Measurements from ENCODE around the gene NDUFB7. TPM values are rescaled to one million over a fixed set of nuclear protein-coding genes. Genes with fewer than 3 reads are reported as not detected.
A peak's percentile ranks its signal among the peaks of the same experiment; 100 is the strongest.
"Not testable (repeated sequence)": the region's sequence is repeated elsewhere in the genome, so short reads cannot be mapped to it uniquely, and the experiment has no call there.

Gene NDUFB7
- total and polyA plus RNA-seq, 12 donors, result 347 to 1,673 (median 476) TPM

DNA sequence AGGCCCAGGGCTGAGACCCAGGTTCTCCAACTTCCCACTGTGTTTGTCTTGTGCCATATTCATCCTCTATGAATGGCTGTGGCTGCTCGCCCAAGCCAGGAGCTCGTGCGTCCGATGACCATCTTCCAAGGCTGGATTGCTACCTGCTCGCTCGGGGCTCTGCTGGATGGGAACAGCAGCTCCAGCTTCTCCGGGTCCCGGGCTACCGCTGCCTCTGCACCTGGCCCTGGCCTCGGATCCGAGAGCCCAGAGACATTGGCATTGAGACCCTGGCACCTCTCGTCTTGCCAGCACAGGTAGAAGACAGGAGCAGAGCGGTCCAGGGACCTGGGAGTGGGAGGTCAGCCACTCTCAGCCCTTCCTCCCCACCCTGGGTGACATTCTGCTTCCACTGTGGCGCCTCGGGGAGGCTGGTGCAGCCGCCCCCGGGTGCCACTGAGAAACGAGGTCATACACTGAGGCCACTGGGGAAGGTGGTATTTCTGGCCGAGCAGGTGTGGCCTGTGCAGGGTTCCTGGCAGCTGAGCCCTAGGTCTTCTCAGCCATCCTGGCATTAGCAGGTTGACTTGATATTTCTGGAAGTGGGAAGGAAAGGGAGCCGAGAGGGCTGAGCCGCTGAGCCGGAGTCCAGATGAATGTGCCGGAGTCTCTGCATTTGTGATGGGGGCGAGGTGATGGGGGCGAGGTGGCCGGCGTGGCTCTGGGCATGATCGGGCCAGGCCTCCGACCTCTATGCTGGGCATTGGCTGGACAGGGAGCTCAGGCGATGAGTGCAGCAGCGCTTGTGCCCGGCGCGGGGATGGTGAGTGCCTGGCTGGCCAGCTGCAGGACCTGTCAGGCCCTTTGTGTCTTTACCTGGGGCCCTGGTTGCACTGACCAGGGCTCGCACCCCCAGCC is 18.6 kb downstream of the NDUFB7 start:
- Histone ChIP-seq H3K27me3 (no peaks in the 10 kb centered on the region), H3K27ac (peak overlapping the region in 2 of 10 donors; percentile 27 to 36), H3K9me3 (no peaks in the 10 kb centered on the region), H3K4me3 (no peak overlapping the region), H3K36me3 (peaks cover 0 to 33% (median 0%) of the 10 kb centered on the region in 9 donors), H3K4me1 (peaks cover 6 to 57% (median 34%) of the 10 kb centered on the region in 9 donors)
- intact Hi-C loops (cut with DNase I), result no loop called here
- ATAC-seq (no peak), DNase-seq (no peak)
- TF ChIP-seq, protein P1, sequence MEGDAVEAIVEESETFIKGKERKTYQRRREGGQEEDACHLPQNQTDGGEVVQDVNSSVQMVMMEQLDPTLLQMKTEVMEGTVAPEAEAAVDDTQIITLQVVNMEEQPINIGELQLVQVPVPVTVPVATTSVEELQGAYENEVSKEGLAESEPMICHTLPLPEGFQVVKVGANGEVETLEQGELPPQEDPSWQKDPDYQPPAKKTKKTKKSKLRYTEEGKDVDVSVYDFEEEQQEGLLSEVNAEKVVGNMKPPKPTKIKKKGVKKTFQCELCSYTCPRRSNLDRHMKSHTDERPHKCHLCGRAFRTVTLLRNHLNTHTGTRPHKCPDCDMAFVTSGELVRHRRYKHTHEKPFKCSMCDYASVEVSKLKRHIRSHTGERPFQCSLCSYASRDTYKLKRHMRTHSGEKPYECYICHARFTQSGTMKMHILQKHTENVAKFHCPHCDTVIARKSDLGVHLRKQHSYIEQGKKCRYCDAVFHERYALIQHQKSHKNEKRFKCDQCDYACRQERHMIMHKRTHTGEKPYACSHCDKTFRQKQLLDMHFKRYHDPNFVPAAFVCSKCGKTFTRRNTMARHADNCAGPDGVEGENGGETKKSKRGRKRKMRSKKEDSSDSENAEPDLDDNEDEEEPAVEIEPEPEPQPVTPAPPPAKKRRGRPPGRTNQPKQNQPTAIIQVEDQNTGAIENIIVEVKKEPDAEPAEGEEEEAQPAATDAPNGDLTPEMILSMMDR (IDR thresholded peaks at IDR 0.05), result no peak
- WGBS, 2 donors, result 91 to 92% methylated on average over 35 of the region's 35 CpGs

DNA sequence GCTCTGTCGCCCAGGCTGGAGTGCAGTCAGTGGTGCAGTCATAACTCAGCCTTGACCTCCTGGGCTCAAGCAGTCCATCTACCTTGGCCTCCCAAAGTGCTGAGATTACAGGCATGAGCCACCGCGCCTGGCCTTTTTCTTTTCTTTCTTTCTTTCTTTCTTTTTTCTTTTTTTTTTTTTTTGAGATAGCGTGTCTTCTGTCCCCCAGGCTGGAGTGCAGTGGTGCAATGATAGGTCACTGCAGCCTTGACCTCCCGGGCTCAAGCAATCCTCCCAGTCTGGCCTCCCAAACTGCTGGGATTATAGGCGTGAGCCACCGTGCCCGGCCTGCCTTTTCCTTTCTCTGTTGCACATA is 19.9 kb downstream of the NDUFB7 start:
- H3K4me3 ChIP-seq; H3K27me3 ChIP-seq; ATAC-seq; intact Hi-C loops (cut with DNase I); H3K9me3 ChIP-seq; DNase-seq: not testable (repeated sequence)
- Histone ChIP-seq H3K4me1 (peaks cover 3 to 49% (median 28%) of the 10 kb centered on the region in 9 donors), H3K27ac (peak overlapping the region in 3 of 10 donors; percentile 16 to 44 (median 22)), H3K36me3 (peaks cover 0 to 37% (median 0%) of the 10 kb centered on the region in 9 donors)
- 82 to 83% methylated on average over 8 of the region's 8 CpGs for WGBS, 2 donors

DNA sequence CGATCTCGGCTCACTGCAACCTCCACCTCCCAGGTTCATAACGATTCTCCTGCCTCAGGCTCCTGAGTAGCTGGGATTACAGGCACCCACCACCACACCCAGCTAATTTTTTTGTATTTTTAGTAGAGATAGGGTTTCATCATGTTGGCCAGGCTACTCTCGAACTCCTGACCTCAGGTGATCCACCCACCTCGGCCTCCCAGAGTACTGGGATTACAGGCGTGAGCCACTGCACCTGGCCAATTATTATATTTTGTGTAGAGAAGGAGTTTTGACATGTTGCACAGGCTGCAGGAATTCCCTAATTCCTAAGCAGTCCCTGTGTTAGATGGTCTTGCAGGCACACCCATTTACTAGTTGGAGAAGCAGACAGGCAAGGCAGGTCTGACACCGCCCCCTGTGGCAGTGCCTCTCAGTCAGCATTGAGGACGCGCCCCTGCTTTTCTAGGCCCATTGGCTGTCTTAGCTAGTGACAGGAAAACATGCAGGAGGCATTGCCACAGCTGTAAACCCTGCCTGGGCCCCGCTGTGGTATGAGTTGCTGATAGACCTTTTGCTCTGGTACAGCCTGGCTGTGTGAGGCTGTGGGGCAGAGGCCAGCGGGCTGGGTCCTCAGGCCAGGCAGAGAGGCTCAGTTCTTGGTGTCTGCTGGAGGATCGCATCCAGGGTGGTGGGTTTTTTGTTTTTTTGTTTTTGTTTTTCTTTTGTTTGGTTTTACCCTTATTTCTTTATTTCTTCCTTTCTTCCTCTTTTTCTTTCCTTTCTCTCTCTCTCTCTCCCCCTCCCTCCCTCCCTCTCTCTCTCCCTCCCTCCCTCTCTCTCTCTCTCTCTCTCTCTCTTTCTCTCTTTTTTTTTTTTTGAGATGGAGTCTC is 20.5 kb downstream of the NDUFB7 start:
- H3K4me1 ChIP-seq, result peaks cover 0 to 42% (median 21%) of the 10 kb centered on the region in 9 donors
- H3K27ac ChIP-seq, result peak overlapping the region in 8 of 10 donors; percentile 16 to 69 (median 32)
- DNase-seq (peak in 1 of 2 donors; percentile 55), ATAC-seq (peak; percentile 36 to 83 (median 70))
- intact Hi-C loops (cut with DNase I); H3K4me3 ChIP-seq; H3K9me3 ChIP-seq; H3K27me3 ChIP-seq: not testable (repeated sequence)
- TF ChIP-seq, protein P1 (IDR thresholded peaks at IDR 0.05), result peak in 6 of 9 donors; percentile 15 to 47 (median 39)
- 65 to 72% methylated on average over 12 of the region's 12 CpGs for WGBS, 2 donors
- H3K36me3 ChIP-seq, result peaks cover 0 to 43% (median 0%) of the 10 kb centered on the region in 9 donors

DNA sequence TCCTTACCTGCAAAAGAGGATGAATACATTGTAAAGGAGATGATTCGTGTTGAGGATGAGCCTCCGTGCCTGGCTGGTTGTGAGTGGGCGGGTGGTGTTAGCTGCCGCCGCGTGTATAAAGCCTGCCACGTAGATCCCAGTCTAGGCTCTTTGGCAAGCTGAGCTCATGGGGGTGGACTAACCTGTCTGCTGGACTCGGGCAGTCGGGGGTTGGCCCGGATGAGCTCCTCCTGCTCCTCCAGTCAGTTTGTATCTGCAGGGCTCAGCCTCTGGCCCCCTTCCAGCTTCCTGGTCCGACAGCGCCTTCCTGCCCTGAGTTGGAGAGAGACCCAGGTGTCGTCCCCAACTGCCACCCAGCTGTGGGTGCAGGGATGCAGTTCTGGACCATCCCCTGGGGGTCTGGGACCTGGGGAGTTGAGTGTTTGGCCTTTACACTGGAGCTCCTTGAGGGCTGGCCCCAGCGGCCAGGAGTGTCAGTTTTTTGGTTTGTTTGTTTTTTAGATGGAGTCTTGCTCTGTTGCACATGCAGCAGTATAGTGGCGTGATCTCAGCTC is 21.6 kb downstream of the NDUFB7 start:
- Histone ChIP-seq H3K27ac (peak overlapping the region in 2 of 10 donors; percentile 3 to 62), H3K4me3 (no peak overlapping the region), H3K27me3 (no peaks in the 10 kb centered on the region), H3K4me1 (peaks cover 0 to 45% (median 21%) of the 10 kb centered on the region in 9 donors), H3K9me3 (no peaks in the 10 kb centered on the region), H3K36me3 (peaks cover 0 to 44% (median 0%) of the 10 kb centered on the region in 9 donors)
- ATAC-seq (peak in 2 of 8 donors; percentile 12 to 49), DNase-seq (no peak)
- TF ChIP-seq, protein P1 (IDR thresholded peaks at IDR 0.05), result no peak
- WGBS, 2 donors, result 42 to 43% methylated on average over 15 of the region's 15 CpGs
- intact Hi-C loops (cut with DNase I), result no loop called here
